CD4-positive, alpha-beta T cell treated with Interleukin-2 at 100 ng/mL for 4 hours (primary cell): ENCODE results near the gene RGL4.

ENCODE experiments used
- DNase-seq: peaks from one replicate; pipeline ENCODE4 v3.0.0-alpha.2; 2020; ENCODE audit warnings: low spot score

The RGL4 gene

DNA sequence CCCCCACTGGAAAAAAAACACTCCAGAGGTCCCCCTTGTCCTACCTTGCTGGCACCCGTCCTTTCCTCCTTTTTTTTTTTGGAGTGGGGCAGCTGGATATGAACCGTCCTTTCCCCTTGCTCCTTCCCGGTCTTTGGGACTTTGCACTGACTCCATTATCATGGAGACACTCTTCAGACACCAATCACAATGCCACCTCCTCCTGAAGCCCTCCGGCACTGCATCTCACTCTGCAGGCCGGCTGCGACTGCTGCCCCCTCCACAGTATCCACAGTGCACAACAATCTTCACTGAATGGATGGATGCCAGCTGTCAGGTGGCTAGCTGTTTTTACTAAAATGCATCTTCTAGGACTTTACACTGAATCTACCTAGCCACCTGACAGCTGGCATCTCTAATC lies 12.7 kb upstream of the RGL4 start:
- no peak for DNase-seq

DNA sequence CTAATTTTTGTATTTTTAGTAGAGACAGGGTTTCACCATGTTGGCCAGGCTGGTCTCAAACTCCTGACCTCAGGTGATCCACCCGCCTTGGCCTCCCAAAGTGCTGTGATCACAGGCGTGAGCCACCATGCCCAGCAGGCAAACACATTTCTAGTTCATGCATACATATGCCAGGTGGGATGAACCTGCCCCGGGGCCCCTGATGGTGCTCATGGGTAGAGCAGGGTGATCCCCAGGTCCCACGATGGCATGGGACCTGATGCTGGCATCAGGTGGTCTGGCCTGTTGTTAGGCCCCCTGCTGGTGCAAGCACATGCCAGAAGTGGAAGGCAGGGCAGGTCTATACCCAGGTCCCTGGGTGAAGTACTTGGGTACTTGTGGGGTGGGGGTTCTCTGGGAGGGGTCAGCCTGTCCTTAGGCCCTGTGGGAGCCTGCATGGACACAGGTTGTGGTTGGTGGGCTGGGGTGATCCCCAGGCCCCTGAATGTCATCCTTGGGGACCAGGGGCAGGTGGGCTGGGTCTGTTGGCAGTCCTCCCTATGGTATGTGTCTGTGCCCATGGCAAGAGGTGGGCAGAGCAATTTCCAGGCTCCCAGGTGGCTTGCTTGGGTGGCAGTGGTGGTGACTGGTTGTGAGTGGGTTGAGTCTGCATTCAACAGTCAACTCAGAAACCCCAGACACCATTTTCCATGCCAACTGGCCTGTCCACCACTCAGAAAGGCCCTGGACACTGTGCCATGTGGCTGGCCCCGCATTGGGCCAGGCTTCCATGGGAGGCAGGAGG lies 9.6 kb upstream of the RGL4 start:
- DNase-seq = no peak

DNA sequence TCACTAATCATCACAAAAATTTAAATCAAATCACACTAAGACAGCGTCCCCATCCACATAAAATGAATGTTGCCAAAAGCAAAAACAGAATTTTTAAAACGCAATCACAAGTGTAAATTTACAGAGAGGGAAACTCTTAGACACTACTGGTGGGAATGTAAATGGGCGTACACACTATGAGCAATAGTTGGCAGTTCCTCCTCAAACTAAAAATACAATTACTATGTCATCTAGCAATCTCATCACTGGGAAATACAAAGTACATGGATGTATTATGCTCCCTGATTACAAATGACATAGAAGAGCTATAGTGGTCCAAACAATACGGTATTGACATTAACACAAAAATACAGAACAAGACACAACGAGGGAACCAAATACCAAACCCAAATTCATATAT lies 8.7 kb upstream of the RGL4 start:
- DNase-seq = no peak

DNA sequence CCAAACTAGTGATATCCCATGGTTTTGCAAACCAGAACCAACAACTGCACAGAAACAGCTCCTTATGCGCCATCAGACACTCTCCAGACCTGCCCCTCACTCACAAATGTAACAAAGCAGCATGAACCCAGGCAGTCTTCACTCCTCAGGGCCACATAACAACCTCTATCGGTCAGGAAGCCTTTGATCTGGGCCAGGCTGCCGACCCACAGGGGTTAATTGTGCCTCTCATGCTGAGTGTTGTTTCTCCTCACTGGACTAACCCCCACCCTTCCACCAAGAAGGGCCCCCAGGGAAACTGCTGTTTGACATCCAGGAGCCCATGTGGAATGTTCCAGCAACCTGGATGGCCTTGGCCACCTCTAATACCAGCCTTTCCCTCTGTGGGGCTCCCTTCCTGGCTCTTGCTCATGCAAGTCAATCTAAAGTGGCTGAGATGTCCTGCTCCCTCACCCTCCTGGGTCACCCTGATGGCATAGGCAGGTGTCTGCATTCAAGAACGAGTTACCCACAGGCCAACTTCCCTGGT lies 7.9 kb upstream of the RGL4 start:
- no peak for DNase-seq

DNA sequence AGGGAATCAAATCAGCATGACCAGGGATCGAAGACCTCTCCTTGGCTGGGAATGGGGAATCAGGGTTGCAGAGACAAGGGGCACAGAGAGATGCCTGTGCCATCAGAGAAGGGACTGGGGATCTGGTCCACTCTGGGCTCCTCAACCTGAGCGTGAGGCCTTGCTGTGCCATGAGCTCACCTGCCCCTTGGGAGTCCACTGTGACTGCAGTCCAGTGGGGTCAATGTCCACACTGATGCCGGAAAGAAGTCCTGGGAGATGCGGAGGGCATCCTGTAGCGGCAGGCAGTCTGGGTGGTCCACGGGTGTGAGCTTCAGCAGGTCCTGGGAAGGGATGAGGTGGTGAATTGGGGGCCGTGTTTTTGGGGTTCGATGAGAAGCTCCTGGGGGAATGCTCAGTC lies 7.3 kb upstream of the RGL4 start:
- DNase-seq = no peak

DNA sequence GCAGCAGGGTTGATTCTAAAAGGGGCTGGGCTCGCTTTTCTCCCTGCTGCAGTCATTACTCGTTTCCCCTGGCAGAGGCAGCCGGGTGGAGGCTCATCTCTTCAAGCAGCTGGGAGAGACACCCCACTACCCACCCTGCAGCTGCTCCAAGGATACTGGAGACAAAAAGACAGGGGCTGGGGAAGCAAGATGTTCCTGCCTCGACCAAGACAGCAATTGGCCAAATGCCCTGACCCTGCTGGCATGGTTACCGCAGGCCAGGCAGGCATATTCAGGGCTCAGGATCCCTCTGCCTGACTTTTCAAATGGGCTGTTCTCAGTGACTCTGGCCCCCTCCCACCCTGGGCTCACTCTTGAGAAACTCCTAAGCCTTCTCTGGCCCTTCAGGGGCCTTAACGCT lies 6.8 kb upstream of the RGL4 start:
- DNase-seq = no peak

DNA sequence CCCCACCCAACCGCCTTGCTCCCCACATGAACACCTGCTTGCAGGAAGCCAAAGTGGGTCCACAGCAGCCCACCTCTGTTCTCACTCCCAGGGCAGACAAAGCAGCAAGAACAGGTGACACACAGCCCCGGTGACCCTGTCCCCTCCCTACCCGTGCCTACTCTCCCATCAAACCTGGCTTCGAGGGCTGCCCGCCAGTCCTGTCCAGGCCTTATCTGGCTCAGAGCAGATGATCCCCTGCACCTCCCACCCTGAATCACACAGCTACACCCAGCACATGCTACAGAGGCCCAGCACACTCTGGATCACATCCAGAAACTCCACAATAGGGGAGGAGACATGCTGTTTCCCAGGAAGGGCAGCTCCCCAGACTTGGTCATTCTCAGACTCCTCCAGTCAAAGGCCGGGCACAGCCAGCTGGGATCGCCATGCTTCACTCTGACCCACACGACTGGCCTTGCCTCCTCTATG lies 6.2 kb upstream of the RGL4 start:
- no peak for DNase-seq

DNA sequence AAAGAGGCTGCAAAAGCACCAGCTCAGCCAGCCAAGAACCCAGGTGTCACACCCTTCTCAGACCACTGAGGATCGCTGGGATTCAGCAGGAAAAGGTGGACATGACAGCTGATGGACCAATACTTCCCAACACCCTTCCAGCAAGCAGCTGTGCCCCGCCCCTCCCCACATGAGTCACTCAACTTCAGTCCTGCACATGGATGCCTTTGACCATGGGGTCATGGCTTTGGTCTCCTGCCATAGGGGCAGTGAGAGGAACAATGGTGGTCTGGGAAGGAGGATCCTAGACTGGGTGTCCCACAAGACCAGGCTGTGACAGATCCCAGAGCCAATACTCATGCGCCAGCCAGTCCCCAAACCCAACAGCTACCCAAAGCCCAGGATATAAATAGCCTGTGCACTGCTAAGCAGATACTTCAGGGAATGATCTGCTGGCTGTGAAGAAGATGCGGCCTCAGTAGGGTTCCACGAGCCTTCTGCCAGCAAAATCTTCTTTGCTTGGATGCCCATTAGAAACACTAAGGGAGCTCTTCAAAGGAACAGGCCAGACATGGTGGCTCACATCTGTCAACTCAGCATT lies 5.5 kb upstream of the RGL4 start:
- DNase-seq = no peak

DNA sequence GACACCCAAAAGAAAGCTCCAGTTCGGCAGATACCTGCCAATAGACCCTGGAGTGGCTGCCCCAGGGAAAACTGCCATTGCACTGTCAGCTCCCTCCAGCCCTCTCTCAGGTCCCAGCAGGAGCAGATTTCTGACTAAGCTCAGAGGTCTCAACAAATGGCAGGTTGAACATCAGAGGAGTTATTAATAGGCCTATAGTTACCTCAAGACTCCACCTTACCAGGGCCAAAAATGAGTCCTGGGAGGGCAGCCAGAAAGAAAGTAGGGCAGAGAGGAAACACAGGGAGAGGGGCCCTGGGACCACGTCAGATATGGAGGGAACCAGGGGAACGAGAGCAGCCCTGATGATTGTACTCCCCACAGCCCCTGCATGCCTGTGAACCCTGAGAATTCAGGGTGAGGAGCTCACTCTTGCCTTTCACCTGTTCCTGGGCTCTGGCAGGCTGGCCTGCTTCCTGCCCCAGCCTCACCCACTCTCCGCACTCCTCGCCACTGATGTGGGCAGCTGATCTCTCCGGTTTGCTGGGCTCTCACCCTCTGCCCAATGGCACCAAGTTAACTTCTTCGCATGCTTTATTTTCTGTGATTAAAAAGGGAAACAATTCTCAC lies 4.3 kb upstream of the RGL4 start:
- no peak for DNase-seq

DNA sequence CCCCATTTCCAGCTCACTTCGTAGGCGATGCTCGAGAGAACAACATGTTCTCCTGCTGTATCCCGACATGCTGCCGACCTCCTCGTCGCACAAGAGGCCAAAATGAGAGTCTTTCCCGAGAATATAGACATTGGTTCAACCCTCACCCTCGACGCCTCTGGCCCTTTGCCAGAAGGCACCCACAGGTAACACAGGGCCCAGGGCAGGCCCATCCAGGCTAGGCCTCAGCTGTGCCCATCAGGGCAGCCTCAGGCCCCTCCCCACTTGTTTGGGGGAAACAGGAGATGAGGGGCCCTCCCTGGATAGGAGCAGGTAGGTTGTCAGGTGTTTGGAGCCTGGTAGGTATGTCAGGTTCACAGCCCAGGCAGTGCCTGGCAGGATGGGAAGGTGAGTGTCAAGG lies 2.7 kb upstream of the RGL4 start:
- no peak for DNase-seq

DNA sequence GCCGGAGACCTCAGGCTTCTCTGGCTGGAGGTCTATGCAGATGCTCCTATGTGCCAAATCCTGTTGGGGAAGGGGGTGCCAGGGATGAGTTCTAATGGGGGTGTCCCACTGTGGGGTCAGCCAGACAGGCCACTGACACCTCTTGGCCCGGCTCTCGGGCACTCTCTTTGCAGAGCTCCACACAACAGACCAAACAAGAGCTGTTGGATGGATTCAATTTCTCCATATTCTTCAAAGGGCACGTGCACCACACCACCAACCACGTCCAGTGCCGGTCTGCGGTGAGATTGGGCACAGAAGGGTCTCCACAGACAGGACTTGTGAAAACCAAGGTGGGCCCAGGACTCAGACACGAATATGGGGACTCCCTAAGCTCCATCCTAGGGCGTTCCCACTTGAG lies 2.2 kb upstream of the RGL4 start:
- DNase-seq = no peak

DNA sequence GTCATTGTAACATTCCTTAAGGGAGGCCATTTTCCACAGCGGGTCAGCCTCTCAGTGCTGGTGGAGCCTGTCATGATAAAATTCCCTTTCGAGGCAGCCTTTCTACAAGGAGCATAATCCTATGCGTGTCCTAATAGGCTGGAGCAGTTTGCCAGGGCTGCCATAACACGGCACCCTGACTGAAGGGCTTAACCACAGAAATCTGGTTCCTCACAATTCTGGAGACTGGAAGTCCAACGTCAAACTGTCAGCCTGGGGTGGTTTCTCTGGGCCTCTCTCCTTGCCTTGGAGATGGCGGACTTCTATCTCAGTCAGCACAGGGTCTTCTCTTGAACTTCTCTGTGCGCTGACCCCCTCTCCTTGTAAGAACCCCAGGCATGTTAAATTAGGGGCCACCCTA lies 1.4 kb upstream of the RGL4 start:
- DNase-seq = no peak

DNA sequence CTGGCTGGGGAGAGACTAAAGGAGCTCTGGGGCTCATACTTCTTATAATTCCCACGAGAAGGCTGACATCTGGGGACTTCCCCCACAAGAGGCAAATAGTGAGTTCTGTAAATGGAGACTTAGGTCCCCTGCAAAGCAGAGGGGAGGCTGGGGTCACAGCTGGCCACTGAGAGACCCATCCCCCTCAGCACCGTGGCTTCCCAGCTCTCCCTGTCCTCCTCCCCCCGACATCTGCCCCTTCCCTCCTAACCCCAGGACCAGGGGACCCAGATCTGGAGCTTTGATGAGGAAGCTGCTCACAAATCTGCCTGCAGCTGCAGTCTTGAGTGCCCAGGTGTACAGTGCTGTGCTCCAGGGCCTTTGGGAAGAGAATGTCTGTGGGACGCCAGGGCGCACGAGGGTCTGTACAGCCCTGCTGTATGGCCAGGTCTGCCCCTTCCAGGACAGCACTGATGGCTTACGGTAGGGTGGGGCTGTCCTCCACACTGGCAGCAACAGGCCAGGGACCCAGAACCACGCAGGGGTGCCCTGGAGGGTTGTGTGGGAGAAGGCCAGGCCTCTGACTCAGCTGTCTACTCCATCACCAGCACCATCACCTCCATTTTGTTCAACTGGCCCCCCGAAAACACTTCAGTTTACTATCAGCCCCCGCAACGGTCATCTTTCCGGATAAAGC lies 1.1 kb downstream of the RGL4 start:
- no peak for DNase-seq

DNA sequence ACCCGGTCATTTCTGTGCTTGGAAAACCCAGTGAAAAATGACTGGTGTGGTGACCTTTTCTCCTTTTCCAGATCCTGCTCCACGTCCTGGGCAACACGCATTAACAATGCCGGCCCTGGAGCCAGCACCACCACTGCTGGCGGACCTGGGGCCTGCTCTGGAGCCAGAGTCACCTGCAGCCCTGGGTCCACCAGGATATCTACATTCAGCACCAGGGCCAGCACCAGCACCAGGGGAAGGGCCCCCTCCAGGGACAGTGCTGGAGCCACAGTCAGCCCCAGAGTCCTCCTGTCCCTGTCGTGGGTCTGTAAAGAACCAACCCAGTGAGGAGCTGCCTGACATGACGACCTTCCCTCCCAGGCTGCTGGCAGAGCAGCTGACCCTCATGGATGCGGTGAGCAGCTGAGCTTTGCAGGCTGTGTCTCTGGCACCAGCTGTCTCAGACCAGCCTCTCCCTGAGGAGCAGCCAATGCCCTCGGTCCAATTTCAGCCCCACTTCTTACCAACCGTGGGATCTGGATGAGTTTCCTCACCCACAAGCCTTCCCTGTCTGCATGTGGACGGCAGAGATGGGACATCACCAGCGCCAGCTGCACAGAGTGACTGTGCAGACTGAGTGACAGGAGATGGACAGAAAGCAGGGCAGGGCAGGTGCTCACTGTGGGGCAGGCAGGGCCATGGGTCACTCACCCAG lies 1.9 kb downstream of the RGL4 start:
- DNase-seq = no peak

DNA sequence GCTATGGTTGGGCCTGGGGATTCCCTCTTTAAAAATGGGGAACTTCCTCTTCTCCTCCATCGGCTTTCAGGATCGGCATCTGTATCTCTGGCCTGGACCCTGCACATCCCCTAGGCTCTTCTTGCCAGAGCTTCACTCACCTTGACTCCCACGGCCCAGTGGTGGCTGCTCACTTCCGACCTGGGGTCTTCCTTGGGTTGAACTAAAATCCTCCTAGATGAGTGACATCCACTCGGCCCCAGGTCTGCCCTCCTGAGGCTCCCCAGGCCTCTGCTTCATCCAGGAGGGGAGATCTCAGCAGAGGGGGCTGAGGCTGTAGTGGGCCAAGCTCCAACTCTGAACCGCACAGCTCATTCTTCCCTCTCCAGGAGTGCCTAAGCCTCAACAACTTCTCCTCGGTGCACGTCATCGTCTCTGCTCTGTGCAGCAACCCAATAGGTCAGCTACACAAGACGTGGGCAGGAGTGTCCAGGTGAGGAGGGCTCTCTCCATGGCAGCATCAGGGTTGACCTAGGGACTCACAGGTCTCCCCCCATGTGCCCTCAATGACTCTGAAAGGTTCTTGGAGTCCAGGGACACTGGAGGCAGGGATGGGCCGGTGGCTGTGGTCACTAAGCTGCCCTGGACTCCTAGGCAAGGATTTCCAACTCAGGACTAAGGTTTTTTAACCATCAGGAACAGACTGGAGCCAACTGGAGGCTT lies 3.3 kb downstream of the RGL4 start:
- no peak for DNase-seq

DNA sequence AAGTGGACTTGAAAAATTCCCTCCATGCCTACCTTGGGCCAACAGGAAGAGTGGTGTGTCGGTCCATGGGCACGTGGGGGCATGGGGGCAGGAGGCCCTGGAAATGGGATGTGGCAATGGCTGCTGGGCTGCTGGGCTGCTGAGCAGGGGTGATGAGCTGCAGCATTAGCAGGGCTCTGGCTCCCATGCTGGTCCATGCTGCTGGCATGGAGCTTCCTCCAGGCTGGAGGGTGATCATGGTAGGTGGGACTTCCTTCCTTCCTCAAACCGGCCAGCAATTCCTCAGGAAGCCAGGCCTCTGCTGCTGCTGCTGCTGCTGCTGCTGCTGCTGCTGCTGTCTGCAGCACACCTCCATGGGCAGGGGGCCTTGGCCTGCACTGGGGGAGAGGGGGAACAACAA lies 4.3 kb downstream of the RGL4 start:
- no peak for DNase-seq

DNA sequence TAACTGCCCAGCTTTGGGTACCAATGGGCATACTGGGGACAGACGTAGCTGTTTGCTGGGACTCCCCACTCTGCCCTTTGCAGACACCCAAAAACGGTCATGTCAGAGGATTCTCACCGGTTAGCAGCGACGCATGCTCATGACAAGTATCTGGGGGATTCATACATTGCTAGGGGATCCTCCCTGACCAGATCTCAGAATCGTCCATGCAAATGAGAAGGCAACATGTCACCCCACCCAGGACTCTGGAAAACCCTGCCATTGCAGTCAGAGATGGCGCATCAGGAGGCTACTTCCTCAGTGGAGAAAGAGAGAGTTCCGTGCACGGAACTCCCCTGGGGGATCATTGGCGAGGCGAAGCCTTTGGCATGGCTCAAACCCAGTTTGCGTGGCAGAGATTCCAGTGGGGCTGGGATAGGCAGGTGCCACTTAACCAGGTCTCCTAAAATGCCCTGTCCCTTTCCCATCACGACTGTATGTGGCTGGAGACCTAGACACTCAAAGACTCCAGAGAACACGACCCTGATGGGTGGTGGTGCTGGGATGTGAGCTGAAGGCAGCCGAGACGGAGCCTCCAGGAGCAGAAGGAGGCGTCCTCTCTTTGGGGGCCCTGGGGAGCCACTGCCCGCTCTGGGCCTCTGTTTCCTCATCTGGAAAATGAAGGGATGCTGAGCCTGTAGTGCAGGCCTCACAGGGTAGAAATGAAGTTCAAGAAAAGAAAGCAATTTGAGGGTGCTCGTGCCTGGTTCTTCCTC lies 4.9 kb downstream of the RGL4 start:
- no peak for DNase-seq

DNA sequence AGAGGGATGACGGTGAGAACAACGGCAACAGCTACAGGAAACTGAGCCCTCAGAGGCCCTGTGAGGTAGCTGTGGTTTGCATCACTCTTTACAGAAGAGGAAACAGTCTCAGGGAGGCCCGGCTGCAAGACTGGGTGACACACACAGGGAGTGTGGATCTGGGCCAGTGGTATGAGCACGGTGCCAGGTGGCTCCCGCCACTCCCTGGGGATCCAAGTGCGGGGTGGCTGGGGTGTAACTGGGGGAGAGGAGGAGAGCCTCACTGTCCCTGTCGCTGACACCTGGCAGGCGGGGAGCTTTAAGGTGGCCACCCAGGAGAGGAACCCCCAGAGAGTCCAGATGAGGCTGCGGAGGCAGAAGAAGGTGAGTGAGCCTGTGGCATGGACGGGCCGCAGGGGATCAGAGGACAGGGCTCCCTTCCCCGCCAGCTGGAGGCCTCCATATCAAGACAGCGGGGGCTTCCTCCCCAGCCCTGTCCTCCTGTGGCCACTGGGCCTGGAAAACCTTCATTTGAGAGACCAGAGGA lies 5.6 kb downstream of the RGL4 start:
- peak; percentile 82 for DNase-seq

DNA sequence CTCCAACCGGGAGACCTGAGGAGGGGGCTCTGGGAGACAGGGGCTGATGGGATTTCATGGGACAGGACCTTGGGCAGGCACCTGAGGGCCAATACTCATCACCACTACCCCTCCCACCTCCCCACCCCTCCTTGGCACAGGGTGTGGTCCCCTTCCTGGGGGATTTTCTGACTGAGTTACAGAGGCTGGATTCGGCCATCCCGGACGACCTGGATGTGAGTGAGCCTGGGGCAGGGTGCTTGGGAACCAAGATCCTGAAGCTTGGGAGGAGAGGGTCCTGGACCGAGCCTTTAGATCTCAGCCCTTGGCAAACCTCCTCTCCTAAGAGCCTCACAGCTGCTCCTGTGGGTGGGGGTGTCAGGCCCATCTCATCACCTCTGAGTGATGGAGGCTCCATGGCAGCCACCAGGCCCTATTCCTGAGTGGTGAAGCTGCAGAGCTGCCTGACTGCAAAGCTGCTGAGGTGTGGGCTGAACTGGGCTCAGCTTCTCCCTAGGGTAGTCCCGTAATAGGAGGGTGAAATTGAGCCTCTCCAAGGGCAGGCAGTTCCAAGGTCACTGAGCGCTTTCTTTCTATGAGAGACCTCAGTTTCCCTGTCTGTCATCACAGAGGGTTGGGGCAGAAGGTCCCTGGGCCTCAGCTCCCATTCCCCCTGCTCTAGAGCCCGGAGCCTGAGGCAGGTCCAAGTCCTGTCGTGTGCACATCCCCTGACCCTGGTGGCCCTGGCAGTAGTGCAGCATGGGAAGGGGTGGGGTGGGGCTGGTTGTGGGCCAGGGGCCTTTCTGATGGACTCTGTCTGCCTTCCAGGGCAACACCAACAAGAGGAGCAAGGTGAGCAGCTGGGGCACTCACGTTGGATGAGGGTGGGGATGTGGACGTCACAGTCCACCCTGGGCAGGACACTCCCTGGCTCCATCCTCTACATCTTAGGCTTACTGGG lies 6.5 kb downstream of the RGL4 start:
- DNase-seq = no peak
